ENCODE results near the gene VPS25. TPM values are rescaled to one million over a fixed set of nuclear protein-coding genes. Genes with fewer than 3 reads are reported as not detected.
A peak's percentile ranks its signal among the peaks of the same experiment; 100 is the strongest.

The VPS25 gene
- total RNA-seq, 2 donors from 2014 or later, result 114 to 126 TPM

DNA sequence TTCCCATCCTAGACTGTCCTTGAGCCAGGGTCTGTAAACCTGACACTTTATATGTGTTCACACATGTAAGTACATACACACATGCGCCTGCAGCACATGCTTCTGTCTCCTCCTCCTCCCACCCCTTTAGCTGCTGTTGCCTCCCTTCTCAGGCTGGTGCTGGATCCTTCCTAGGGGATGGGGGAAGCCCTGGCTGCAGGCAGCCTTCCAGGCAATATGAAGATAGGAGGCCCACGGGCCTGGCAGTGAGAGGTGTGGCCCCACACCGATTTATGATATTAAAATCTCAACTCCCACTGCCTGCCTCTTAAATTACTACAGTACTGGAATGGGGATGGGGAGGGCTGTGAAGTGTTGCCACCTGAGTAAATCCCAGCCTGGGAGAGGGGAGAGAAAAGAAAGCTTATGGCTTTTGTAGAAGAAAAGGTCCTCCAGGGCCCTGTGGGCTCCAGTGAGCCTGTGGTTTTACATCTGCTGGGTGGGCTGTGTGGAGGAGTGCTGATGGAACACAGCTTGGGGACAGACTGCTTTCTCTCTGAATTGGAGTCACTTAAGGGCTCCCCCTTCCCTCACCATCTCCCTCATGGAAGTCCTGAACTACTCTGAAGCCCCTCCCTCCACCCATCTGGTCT lies 6.2 kb downstream of the VPS25 start:
- H3K4me3 ChIP-seq (ENCODE audit: low read length), result no peak overlapping the region
- no peak for DNase-seq
- no peak overlapping the region for H3K9ac ChIP-seq (ENCODE audit: extremely low read depth, low read length, poor library complexity, severe bottlenecking)
- no peaks in the 10 kb centered on the region for H3K9me3 ChIP-seq (ENCODE audit: control insufficient read depth, low read length)
- H3K27me3 ChIP-seq (ENCODE audit: control insufficient read depth, insufficient read depth, low read length, poor library complexity, severe bottlenecking), result peaks cover 38% of the 10 kb centered on the region
- Mint-ChIP-seq H3K27ac (peak overlapping the region; percentile 39), H3K27me3 (ENCODE audit: insufficient read depth) (peaks cover 36% of the 10 kb centered on the region), H3K36me3 (ENCODE audit: low read depth) (peaks cover 27% of the 10 kb centered on the region), H3K9me3 (no peaks in the 10 kb centered on the region), H3K4me3 (peak overlapping the region; percentile 57), H3K4me1 (peaks cover 19% of the 10 kb centered on the region)
- WGBS, 2 experiments (ENCODE audit: insufficient coverage in 1 of 2, insufficient read length in 1 of 2), result 84 to 100% methylated on average over 1 to 3 of the region's 3 CpGs
- peaks cover 27% of the 10 kb centered on the region for H3K36me3 ChIP-seq (ENCODE audit: control insufficient read depth, insufficient read depth, low read length)
- TF ChIP-seq CTCF (conservative IDR thresholded peaks at IDR 0.05), result no peak
- H3K4me1 ChIP-seq (ENCODE audit: control insufficient read depth, insufficient read depth, low read length), result no peaks in the 10 kb centered on the region
- no peak overlapping the region for H3K27ac ChIP-seq (ENCODE audit: low read depth, low read length)

GRCh38 chr17:42779936-42780850 lies 6.9 kb downstream of the VPS25 start, which contains the start of gene WNK4:
Gene WNK4 (plus strand): TSS chr17:42780610. CDS start chr17:42780699, 89 bp downstream.
- DNase-seq, result peak; percentile 87
- Histone ChIP-seq H3K36me3 (ENCODE audit: control insufficient read depth, insufficient read depth, low read length) (peaks cover 23% of the 10 kb centered on the region), H3K4me1 (ENCODE audit: control insufficient read depth, insufficient read depth, low read length) (no peaks in the 10 kb centered on the region), H3K27ac (ENCODE audit: low read depth, low read length) (no peak within 1 kb of the TSS), H3K9me3 (ENCODE audit: control insufficient read depth, low read length) (no peaks in the 10 kb centered on the region), H3K4me3 (ENCODE audit: low read length) (peak within 1 kb of the TSS; percentile 71), H3K27me3 (ENCODE audit: control insufficient read depth, insufficient read depth, low read length, poor library complexity, severe bottlenecking) (peaks cover 38% of the 10 kb centered on the region), H3K9ac (ENCODE audit: extremely low read depth, low read length, poor library complexity, severe bottlenecking) (no peak within 1 kb of the TSS)
- Mint-ChIP-seq H3K9me3 (no peaks in the 10 kb centered on the region), H3K4me1 (peaks cover 19% of the 10 kb centered on the region), H3K36me3 (ENCODE audit: low read depth) (peaks cover 24% of the 10 kb centered on the region), H3K4me3 (peak within 1 kb of the TSS; percentile 57), H3K27me3 (ENCODE audit: insufficient read depth) (peaks cover 38% of the 10 kb centered on the region), H3K27ac (peak within 1 kb of the TSS; percentile 39)
- 5 to 7% methylated on average over 23 to 65 of the region's 65 CpGs for WGBS, 2 experiments (ENCODE audit: insufficient coverage in 1 of 2, insufficient read length in 1 of 2)
- no peak for TF ChIP-seq CTCF (conservative IDR thresholded peaks at IDR 0.05)

- Histone ChIP-seq H3K27me3 (ENCODE audit: control insufficient read depth, insufficient read depth, low read length, poor library complexity, severe bottlenecking) (peaks cover 38% of the 10 kb centered on the region), H3K36me3 (ENCODE audit: control insufficient read depth, insufficient read depth, low read length) (peaks cover 14% of the 10 kb centered on the region), H3K4me1 (ENCODE audit: control insufficient read depth, insufficient read depth, low read length) (no peaks in the 10 kb centered on the region), H3K9me3 (ENCODE audit: control insufficient read depth, low read length) (no peaks in the 10 kb centered on the region), H3K4me3 (ENCODE audit: low read length) (peak overlapping the region; percentile 71), H3K27ac (ENCODE audit: low read depth, low read length) (no peak overlapping the region), H3K9ac (ENCODE audit: extremely low read depth, low read length, poor library complexity, severe bottlenecking) (no peak overlapping the region)
- H3K4me1 Mint-ChIP-seq, result peaks cover 19% of the 10 kb centered on the region
- H3K27me3 Mint-ChIP-seq (ENCODE audit: insufficient read depth), result peaks cover 45% of the 10 kb centered on the region
- no peak for TF ChIP-seq CTCF (conservative IDR thresholded peaks at IDR 0.05)
- peak; percentile 69 for DNase-seq
- no peak overlapping the region for H3K27ac Mint-ChIP-seq
- H3K36me3 Mint-ChIP-seq (ENCODE audit: low read depth), result peaks cover 16% of the 10 kb centered on the region
- 11 to 13% methylated on average over 23 to 39 of the region's 39 CpGs for WGBS, 2 experiments (ENCODE audit: insufficient coverage in 1 of 2, insufficient read length in 1 of 2)
- H3K4me3 Mint-ChIP-seq, result peak overlapping the region; percentile 57
- H3K9me3 Mint-ChIP-seq, result no peaks in the 10 kb centered on the region
These were observed 7.8 kb downstream of the VPS25 start for GRCh38 chr17:42780851-42781638.
